CD8-positive, alpha-beta memory T cell (primary cell): Measurements from ENCODE around the gene THSD8. TPM values are rescaled to one million over a fixed set of nuclear protein-coding genes. Genes with fewer than 3 reads are reported as not detected.
"Not testable (repeated sequence)": the region's sequence is repeated elsewhere in the genome, so short reads cannot be mapped to it uniquely, and the experiment has no call there.

Experiments
- CTCF ChIA-PET: fragments of 350-600 bp; sonication (Branson Sonifier 250); formaldehyde crosslinking; loops from one replicate; lab custom pipeline; 2021; ENCODE audit warnings: antibody characterized with exemption; lab: Charles Lee
- POLR2A ChIA-PET: fragments of 350-600 bp; sonication (Branson Sonifier 250); formaldehyde crosslinking; loops from one replicate; lab custom pipeline; 2021; ENCODE audit warnings: antibody characterized with exemption; lab: Charles Lee
- DNase-seq, 5 donors: peaks; one replicate each; pipeline versions ENCODE4 v3.0.0 to v3.0.0-alpha.2; 2020 to 2022; ENCODE audit warnings: mixed read lengths in 1 of 5
- H3K27ac ChIP-seq: one replicate; pipeline ENCODE4 v1.7.0; 2013; ENCODE audit warnings: low read depth, mild to moderate bottlenecking, low read length, moderate library complexity
- H3K27me3 ChIP-seq: 2 replicates; pipeline ENCODE4 v1.7.0; 2013; ENCODE audit warnings: low read length, mild to moderate bottlenecking; ENCODE audit not compliant: insufficient read depth, poor library complexity, severe bottlenecking
- H3K36me3 ChIP-seq: 2 replicates; pipeline ENCODE4 v1.7.0; 2013; ENCODE audit warnings: mild to moderate bottlenecking, low read length, moderate library complexity; ENCODE audit not compliant: insufficient read depth
- H3K4me1 ChIP-seq: 2 replicates; pipeline ENCODE4 v1.7.0; 2013; ENCODE audit warnings: mild to moderate bottlenecking, low read length, moderate library complexity; ENCODE audit not compliant: insufficient read depth
- H3K4me3 ChIP-seq: 2 replicates; pipeline ENCODE4 v1.7.0; 2013; ENCODE audit warnings: mild to moderate bottlenecking, low read length
- H3K9me3 ChIP-seq: 2 replicates; pipeline ENCODE4 v1.7.0; 2013; ENCODE audit warnings: mild to moderate bottlenecking, low read length
- H3K27ac Mint-ChIP-seq, 8 donors: one replicate each; pipeline ENCODE4 v1.8.0; 2020 to 2021; ENCODE audit warnings: mixed read lengths in 8 of 8, mild to moderate bottlenecking in 6 of 8, inconsistent platforms in 3 of 8, moderate library complexity in 3 of 8
- H3K27me3 Mint-ChIP-seq, 2 donors: one replicate each; pipeline ENCODE4 v1.8.0; 2020 to 2021; ENCODE audit warnings: mixed read lengths in 2 of 2, mild to moderate bottlenecking in 1 of 2, moderate library complexity in 1 of 2
- H3K36me3 Mint-ChIP-seq, 3 donors: one replicate each; pipeline ENCODE4 v1.8.0; 2020 to 2021; ENCODE audit warnings: mixed read lengths in 3 of 3, inconsistent platforms in 1 of 3, mild to moderate bottlenecking in 1 of 3
- H3K4me1 Mint-ChIP-seq, 3 donors: one replicate each; pipeline ENCODE4 v1.8.0; 2020 to 2021; ENCODE audit warnings: mixed read lengths in 3 of 3, inconsistent platforms in 1 of 3, mild to moderate bottlenecking in 1 of 3
- H3K4me3 Mint-ChIP-seq, 7 donors: one replicate each; pipeline ENCODE4 v1.8.0; 2020 to 2021; ENCODE audit warnings: mixed read lengths in 7 of 7, mild to moderate bottlenecking in 6 of 7, moderate library complexity in 4 of 7, inconsistent platforms in 2 of 7
- H3K9me3 Mint-ChIP-seq, 5 donors: one replicate each; pipeline ENCODE4 v1.8.0; 2020 to 2022; ENCODE audit warnings: mixed read lengths in 5 of 5, mild to moderate bottlenecking in 3 of 5, moderate library complexity in 2 of 5, inconsistent platforms in 1 of 5
- polyA plus RNA-seq: library from polyadenylated mRNA; unstranded; fragments of 300-500 nt; fragmentation: Illumina TruSeq; gene quantifications from one replicate; pipeline ENCODE4 v1.2.3, GENCODE V29; 2021
- total RNA-seq, 2 experiments: library from RNA; stranded (reverse); gene quantifications; one replicate each; pipeline ENCODE4 v1.2.3, GENCODE V29; 2021

The THSD8 gene
- total and polyA plus RNA-seq, 3 experiments from 2014 or later = 24.6 to 31.0 TPM; not detected in 1

DNA sequence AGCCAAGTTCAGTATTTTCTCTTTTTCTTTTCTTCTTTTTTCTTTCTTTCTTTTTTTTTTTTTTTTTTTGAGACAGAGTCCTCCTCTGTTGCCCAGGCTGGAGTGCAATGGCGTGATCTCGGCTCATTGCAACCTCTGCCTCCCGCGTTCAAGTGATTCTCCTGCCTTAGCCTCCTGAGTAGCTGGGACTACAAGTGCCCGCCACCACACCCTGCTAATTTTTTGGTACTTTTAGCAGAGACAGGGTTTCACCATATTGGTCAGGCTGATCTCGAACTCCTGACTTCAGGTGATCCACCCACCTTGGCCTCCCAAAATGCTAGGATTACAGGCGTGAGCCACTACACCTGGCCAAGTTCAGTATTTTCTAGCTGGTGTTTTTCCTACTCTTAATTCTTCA is 4.3 kb upstream of the THSD8 start:
- not testable (repeated sequence) for H3K9me3 Mint-ChIP-seq, H3K36me3 ChIP-seq, H3K9me3 ChIP-seq, H3K4me3 ChIP-seq, H3K27me3 ChIP-seq, DNase-seq, H3K27ac ChIP-seq
- Mint-ChIP-seq H3K36me3 (peaks cover 0 to 24% (median 6%) of the 10 kb centered on the region in 3 donors), H3K27me3 (peaks cover 0 to 19% of the 10 kb centered on the region in 2 donors), H3K27ac (peak overlapping the region in 2 of 8 donors; percentile 21 to 27), H3K4me3 (peak overlapping the region in 2 of 7 donors; percentile 30 to 77), H3K4me1 (peaks cover 33 to 50% (median 44%) of the 10 kb centered on the region in 3 donors)
- H3K4me1 ChIP-seq = peaks cover 45% of the 10 kb centered on the region
- POLR2A ChIA-PET = interaction anchor here (7.5 kb wide), 1 partner anchor 20 kb away, joined by 167 read pairs; no protein-coding TSS in a partner anchor
- CTCF ChIA-PET = interaction anchor here (0.6 to 13.7 kb wide), 4 partner anchors 21 to 55 kb away, joined by 4 to 483 read pairs (median 174); partner anchors contain the start of gene HOOK2

DNA sequence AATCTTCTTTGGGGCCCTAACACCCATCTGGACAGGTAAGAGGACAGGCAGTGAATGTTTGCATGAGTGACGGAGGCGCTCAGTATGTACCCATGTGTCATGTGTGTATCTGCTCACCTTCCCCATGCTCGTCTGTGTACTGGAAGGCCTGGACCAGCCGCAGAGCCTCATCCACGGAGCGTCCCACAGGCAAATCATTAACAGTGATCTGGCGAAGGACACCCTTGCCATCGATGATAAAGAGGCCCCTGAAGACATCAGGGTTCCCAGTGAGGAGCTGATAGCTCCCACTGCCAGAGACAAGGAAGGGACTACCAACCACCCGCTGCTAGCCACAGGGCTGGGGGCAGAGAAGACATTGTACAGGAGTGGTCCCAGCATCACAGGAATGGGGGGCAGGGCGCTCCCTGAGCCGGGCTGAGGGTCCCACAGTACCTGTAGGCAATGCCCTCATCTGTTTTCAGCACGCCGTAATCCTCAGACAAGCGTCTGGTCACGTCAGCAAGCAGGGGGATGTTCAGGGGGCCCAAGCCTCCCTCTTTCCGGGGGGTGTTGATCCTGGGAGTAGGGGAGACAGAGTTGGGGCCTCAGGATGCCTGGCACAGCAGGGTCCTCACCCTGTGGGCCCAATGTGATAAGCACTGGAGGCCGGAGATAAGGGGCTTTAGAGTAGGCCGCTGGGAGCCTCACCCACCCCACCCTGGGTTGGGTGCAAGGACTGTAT is 2.0 kb upstream of the THSD8 start:
- H3K27ac ChIP-seq = peak overlapping the region; percentile 6

DNA sequence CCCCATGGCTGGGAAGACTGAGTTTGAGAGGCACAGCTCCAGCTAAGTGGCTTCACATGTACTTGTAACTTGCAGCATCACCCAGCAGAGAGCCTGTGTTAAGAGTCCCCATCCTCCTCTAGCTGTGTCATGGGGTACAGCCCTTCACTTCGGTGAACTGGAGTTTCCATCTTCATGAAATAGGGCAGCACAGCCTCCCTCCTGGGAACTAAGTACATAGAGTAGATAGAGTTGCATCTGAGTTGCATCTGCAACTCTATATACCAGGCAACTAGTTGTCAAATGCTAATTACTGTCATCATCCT is 1.5 kb upstream of the THSD8 start:
- Histone ChIP-seq H3K4me1 (peaks cover 32% of the 10 kb centered on the region), H3K9me3 (no peaks in the 10 kb centered on the region), H3K36me3 (peaks cover 8% of the 10 kb centered on the region), H3K4me3 (peak overlapping the region; percentile 95), H3K27me3 (no peaks in the 10 kb centered on the region), H3K27ac (peak overlapping the region; percentile 73)
- Mint-ChIP-seq H3K4me1 (peaks cover 25 to 39% (median 32%) of the 10 kb centered on the region in 3 donors), H3K27ac (peak overlapping the region in 2 of 8 donors; percentile 22 to 70), H3K27me3 (peaks cover 0 to 4% of the 10 kb centered on the region in 2 donors), H3K36me3 (peaks cover 0 to 17% (median 4%) of the 10 kb centered on the region in 3 donors), H3K4me3 (peak overlapping the region; percentile 82 to 93 (median 86)), H3K9me3 (no peaks in the 10 kb centered on the region)
- DNase-seq = no peak
- CTCF ChIA-PET = interaction anchor here (2.8 to 13.7 kb wide), 3 partner anchors 24 to 47 kb away, joined by 18 to 483 read pairs (median 326); partner anchors contain the start of gene HOOK2
- POLR2A ChIA-PET = interaction anchor here (0.6 to 1.2 kb wide), 3 partner anchors 8 to 242 kb away, joined by 3 to 5 read pairs (median 4); partner anchors contain the start of gene JUNB

More for the DNA sequence above, 2.0 kb upstream of the THSD8 start:
- H3K36me3 ChIP-seq = peaks cover 8% of the 10 kb centered on the region
- no peak for DNase-seq
- peaks cover 35% of the 10 kb centered on the region for H3K4me1 ChIP-seq
- Mint-ChIP-seq H3K27ac (peak overlapping the region in 3 of 8 donors; percentile 22 to 70 (median 38)), H3K4me3 (peak overlapping the region; percentile 8 to 93 (median 86)), H3K27me3 (peaks cover 0 to 4% of the 10 kb centered on the region in 2 donors), H3K9me3 (no peaks in the 10 kb centered on the region), H3K4me1 (peaks cover 25 to 41% (median 33%) of the 10 kb centered on the region in 3 donors), H3K36me3 (peaks cover 0 to 17% (median 4%) of the 10 kb centered on the region in 3 donors)
- POLR2A ChIA-PET = interaction anchor here (0.6 to 1.2 kb wide), 3 partner anchors 7 to 241 kb away, joined by 3 to 5 read pairs (median 4); no protein-coding TSS in a partner anchor
- CTCF ChIA-PET = interaction anchor here (0.8 to 13.7 kb wide), 5 partner anchors 23 to 124 kb away, joined by 3 to 483 read pairs (median 18); partner anchors contain the start of gene HOOK2
- H3K4me3 ChIP-seq = no peak overlapping the region
- H3K27me3 ChIP-seq = no peaks in the 10 kb centered on the region
- H3K9me3 ChIP-seq = no peaks in the 10 kb centered on the region

DNA sequence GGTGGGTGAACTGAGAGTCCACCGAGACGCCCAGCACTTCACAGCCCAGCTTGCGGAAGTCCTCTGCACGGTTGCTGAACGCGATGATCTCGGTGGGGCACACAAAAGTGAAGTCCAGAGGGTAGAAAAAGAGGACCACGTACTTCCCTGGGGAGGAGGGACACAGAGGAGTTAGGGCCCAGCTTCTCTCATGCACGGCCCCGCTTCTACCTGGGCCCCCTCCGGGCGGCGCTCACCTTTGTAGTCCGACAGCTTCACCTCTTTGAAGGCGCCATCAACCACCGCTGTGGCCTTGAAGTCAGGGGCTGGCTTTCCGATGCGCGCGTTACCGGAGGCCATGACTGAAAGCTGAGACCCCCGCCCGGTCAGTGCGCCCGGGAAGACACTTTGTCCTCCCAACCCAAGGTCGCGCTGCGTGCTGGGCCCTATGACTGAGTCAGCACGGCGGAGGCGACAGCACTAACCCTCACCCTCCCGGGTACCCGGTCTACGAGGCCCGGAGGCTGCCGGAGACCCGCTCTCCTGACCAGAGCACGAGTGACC is 875 bp upstream of the THSD8 start:
- peak overlapping the region; percentile 95 for H3K4me3 ChIP-seq
- H3K36me3 ChIP-seq = peaks cover 8% of the 10 kb centered on the region
- no peaks in the 10 kb centered on the region for H3K9me3 Mint-ChIP-seq
- H3K4me1 ChIP-seq = peaks cover 29% of the 10 kb centered on the region
- H3K27ac Mint-ChIP-seq = peak overlapping the region in 7 of 8 donors; percentile 24 to 82 (median 70)
- ChIA-PET POLR2A (interaction anchor here (0.9 to 1.2 kb wide), 2 partner anchors 8 to 10 kb away, joined by 3 to 5 read pairs; partner anchors contain the start of gene JUNB), CTCF (interaction anchor here (2.8 to 13.7 kb wide), 3 partner anchors 24 to 46 kb away, joined by 18 to 483 read pairs (median 326); partner anchors contain the start of gene HOOK2)
- H3K27me3 Mint-ChIP-seq = peaks cover 0 to 4% of the 10 kb centered on the region in 2 donors
- H3K4me1 Mint-ChIP-seq = peaks cover 22 to 37% (median 28%) of the 10 kb centered on the region in 3 donors
- H3K27me3 ChIP-seq = no peaks in the 10 kb centered on the region
- H3K36me3 Mint-ChIP-seq = peaks cover 0 to 17% (median 4%) of the 10 kb centered on the region in 3 donors
- H3K4me3 Mint-ChIP-seq = peak overlapping the region; percentile 82 to 93 (median 86)
- no peaks in the 10 kb centered on the region for H3K9me3 ChIP-seq
- H3K27ac ChIP-seq = peak overlapping the region; percentile 73
- no peak for DNase-seq

DNA sequence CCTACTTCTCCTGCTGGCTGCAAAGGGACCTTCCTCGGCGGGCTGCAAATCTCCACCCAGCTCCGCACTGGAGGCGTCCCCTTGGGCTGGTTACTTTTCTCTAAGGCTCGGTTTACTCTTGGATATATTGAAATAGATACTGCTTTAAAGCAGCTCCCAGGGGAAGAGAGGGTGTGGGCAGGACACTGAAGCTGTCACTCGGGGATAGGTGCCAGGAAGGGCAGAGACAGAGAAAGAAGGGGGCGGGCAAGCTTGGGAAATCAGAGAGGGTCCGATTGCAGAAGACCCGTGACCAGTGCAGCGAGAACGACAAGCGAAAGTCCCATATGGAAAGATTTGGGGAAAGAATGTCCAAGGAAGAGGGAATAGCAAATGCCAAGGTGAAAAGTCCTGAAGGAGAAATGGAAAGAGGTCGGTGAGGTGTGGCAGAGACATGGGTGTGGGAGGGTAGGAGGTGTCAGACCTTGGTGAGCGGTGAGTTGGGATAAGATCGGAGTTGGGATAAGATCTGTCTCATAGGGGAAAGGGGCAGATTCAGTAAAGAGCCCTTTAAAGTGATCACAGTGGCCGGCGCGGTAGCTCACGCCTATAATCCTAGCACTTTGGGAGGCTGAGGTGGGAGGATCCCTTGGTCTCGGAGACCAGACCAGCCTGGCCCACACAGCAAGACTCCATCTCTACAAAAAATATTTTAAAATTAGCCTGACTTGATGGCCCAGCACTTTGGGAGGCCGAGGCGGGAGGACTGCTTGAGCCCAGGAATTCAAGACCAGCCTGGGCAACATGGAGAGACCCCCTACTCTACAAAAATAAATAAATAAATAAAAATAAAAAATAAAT is 618 bp downstream of the THSD8 start:
- Histone ChIP-seq H3K4me1 (peaks cover 30% of the 10 kb centered on the region), H3K27me3 (no peaks in the 10 kb centered on the region), H3K4me3 (peak overlapping the region; percentile 95), H3K27ac (no peak overlapping the region), H3K9me3 (no peaks in the 10 kb centered on the region), H3K36me3 (peaks cover 8% of the 10 kb centered on the region)
- H3K9me3 Mint-ChIP-seq = no peaks in the 10 kb centered on the region
- no peak for DNase-seq
- H3K36me3 Mint-ChIP-seq = peaks cover 0 to 17% (median 2%) of the 10 kb centered on the region in 3 donors
- peak overlapping the region; percentile 78 to 93 (median 86) for H3K4me3 Mint-ChIP-seq
- ChIA-PET CTCF (interaction anchor here (0.6 to 13.7 kb wide), 6 partner anchors 26 to 398 kb away, joined by 3 to 483 read pairs (median 4); partner anchors contain the start of genes GET3 and HOOK2), POLR2A (interaction anchor here (0.8 to 1.2 kb wide), 2 partner anchors 10 to 20 kb away, joined by 3 to 8 read pairs; no protein-coding TSS in a partner anchor)
- H3K27me3 Mint-ChIP-seq = peaks cover 0 to 2% of the 10 kb centered on the region in 2 donors
- H3K27ac Mint-ChIP-seq = peak overlapping the region in 6 of 8 donors; percentile 14 to 73 (median 55)
- peaks cover 27 to 43% (median 32%) of the 10 kb centered on the region in 3 donors for H3K4me1 Mint-ChIP-seq

DNA sequence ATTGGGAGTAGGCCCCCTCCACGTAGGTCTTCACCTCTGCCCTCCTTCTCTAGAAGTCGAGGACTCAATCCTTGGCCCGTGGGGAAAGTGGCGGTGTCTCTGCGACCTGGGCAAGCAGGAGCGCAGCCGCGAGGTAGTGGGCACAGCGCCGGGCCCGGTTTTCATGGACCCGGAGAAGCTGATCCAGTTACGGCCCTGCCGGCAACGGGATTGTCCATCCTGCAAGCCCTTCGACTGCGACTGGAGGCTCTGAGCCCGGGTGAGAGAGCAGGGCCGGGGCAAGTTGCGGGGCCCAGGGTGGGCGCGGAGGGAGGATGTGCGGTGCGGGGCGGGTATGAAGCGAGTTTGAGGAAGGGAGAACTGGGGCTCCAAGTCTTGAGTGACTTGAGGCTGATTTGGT is 2.2 kb downstream of the THSD8 start:
- H3K36me3 Mint-ChIP-seq = peaks cover 0 to 21% (median 3%) of the 10 kb centered on the region in 3 donors
- peaks cover 27 to 43% (median 32%) of the 10 kb centered on the region in 3 donors for H3K4me1 Mint-ChIP-seq
- DNase-seq = no peak
- Histone ChIP-seq H3K27ac (no peak overlapping the region), H3K36me3 (peaks cover 8% of the 10 kb centered on the region), H3K4me1 (peaks cover 30% of the 10 kb centered on the region), H3K4me3 (no peak overlapping the region), H3K27me3 (no peaks in the 10 kb centered on the region), H3K9me3 (no peaks in the 10 kb centered on the region)
- peak overlapping the region in 1 of 8 donors; percentile 60 for H3K27ac Mint-ChIP-seq
- CTCF ChIA-PET = interaction anchor here (0.9 to 1.6 kb wide), 2 partner anchors 38 to 43 kb away, joined by 4 to 6 read pairs; no protein-coding TSS in a partner anchor
- H3K27me3 Mint-ChIP-seq = peaks cover 0 to 4% of the 10 kb centered on the region in 2 donors
- no peaks in the 10 kb centered on the region for H3K9me3 Mint-ChIP-seq
- H3K4me3 Mint-ChIP-seq = peak overlapping the region in 2 of 7 donors; percentile 37 to 39
- POLR2A ChIA-PET = no interaction called here
